Activated B cell treated with CpG ODN at 0.5 μM for 24 hours (primary cell): ENCODE data around the gene AGAP2. TPM values are rescaled to one million over a fixed set of nuclear protein-coding genes. Genes with fewer than 3 reads are reported as not detected.

Experiments
- ATAC-seq: fragments of 200-7000 bp; cut with Tn5 transposase; one replicate; pipeline ENCODE4 v1.10.0; 2021; ENCODE audit warnings: low read depth, mild to moderate bottlenecking, moderate library complexity
- CTCF ChIA-PET: fragments of 350-600 bp; sonication (Branson Sonifier 250); formaldehyde crosslinking; loops from one replicate; lab custom pipeline; 2021; ENCODE audit warnings: antibody characterized with exemption; lab: Charles Lee
- POLR2A ChIA-PET: fragments of 350-600 bp; sonication (Branson Sonifier 250); formaldehyde crosslinking; loops from one replicate; lab custom pipeline; 2021; ENCODE audit warnings: antibody characterized with exemption; lab: Charles Lee
- DNase-seq: peaks from one replicate; pipeline ENCODE4 v3.0.0; 2022
- H3K27ac Mint-ChIP-seq: one replicate; pipeline ENCODE4 v1.8.0; 2020; ENCODE audit warnings: mixed read lengths
- H3K27me3 Mint-ChIP-seq: one replicate; pipeline ENCODE4 v1.8.0; 2021; ENCODE audit warnings: mixed read lengths
- H3K36me3 Mint-ChIP-seq: one replicate; pipeline ENCODE4 v1.8.0; 2021; ENCODE audit warnings: low read depth, mixed read lengths
- H3K4me1 Mint-ChIP-seq: one replicate; pipeline ENCODE4 v1.8.0; 2021; ENCODE audit warnings: mixed read lengths
- H3K4me3 Mint-ChIP-seq: one replicate; pipeline ENCODE4 v1.8.0; 2020; ENCODE audit warnings: mild to moderate bottlenecking, mixed read lengths
- H3K9me3 Mint-ChIP-seq: one replicate; pipeline ENCODE4 v1.8.0; 2020; ENCODE audit warnings: mixed read lengths
- intact Hi-C: fragments of 100-400 bp; cut with micrococcal nuclease; formaldehyde crosslinking; loops from one replicate; pipeline ENCODE4 v1.15.1; 2024
- total RNA-seq: library from RNA; stranded (reverse); gene quantifications from 2 replicates; pipeline ENCODE4 v1.2.3, GENCODE V29; 2022
- TF ChIP-seq, protein P1 (sequence below): fragments of 200-600 bp; IDR thresholded peaks from one replicate; pipeline ENCODE4 v1.8.0; 2022; ENCODE audit warnings: antibody characterized with exemption, mild to moderate bottlenecking

The AGAP2 gene
- total RNA-seq, 1 donor from 2014 or later = 18.5 TPM

DNA sequence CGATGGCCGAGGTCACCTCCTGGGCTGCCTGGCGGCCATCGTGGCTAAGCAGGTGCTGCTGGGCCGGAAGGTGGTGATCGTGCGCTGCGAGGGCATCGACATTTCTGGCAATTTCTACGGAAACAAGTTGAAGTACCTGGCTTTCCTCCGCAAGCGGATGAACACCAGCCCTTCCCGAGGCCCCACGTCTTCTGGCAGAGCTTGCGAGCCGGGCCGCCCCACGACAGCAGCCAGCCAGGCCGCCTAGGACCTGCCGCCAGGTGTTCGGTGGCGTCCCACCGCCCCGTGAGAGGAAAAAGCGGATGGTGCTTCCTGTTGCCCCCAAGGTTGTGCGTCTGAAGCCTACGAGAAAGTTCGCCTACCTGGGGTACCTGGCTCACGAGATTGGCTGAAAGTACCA lies 63.9 kb downstream of the AGAP2 start:
- POLR2A ChIA-PET = no interaction called here
- intact Hi-C loops = no loop called here
- CTCF ChIA-PET = no interaction called here
- Mint-ChIP-seq H3K9me3 (no peaks in the 10 kb centered on the region), H3K36me3 (no peaks in the 10 kb centered on the region), H3K27me3 (peaks cover 14% of the 10 kb centered on the region), H3K4me1 (no peaks in the 10 kb centered on the region), H3K27ac (no peak overlapping the region), H3K4me3 (no peak overlapping the region)
- no peak for ATAC-seq
- TF ChIP-seq, protein P1, sequence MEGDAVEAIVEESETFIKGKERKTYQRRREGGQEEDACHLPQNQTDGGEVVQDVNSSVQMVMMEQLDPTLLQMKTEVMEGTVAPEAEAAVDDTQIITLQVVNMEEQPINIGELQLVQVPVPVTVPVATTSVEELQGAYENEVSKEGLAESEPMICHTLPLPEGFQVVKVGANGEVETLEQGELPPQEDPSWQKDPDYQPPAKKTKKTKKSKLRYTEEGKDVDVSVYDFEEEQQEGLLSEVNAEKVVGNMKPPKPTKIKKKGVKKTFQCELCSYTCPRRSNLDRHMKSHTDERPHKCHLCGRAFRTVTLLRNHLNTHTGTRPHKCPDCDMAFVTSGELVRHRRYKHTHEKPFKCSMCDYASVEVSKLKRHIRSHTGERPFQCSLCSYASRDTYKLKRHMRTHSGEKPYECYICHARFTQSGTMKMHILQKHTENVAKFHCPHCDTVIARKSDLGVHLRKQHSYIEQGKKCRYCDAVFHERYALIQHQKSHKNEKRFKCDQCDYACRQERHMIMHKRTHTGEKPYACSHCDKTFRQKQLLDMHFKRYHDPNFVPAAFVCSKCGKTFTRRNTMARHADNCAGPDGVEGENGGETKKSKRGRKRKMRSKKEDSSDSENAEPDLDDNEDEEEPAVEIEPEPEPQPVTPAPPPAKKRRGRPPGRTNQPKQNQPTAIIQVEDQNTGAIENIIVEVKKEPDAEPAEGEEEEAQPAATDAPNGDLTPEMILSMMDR = no peak
- DNase-seq = no peak

Other genes with a start within 250 kb of the AGAP2 start
- gene DDIT3, start 218.2 kb downstream of the AGAP2 start, total RNA-seq = 30.5 and 34.3 TPM in 2 replicates
- 96.0 and 105 TPM in 2 replicates for gene MBD6, start 215.9 kb downstream of the AGAP2 start, total RNA-seq
- 83.3 and 91.8 TPM in 2 replicates for gene DCTN2, start 191.6 kb downstream of the AGAP2 start, total RNA-seq
- 0.13 and 0.15 TPM in 2 replicates for gene KIF5A, start 188.7 kb downstream of the AGAP2 start, total RNA-seq
- 16.5 and 17.9 TPM in 2 replicates for gene PIP4K2C, start 147.6 kb downstream of the AGAP2 start, total RNA-seq
- 3.7 and 3.9 TPM in 2 replicates for gene DTX3, start 133.9 kb downstream of the AGAP2 start, total RNA-seq
- gene ARHGEF25, start 127.3 kb downstream of the AGAP2 start, total RNA-seq = not detected in 2 replicates
- gene B4GALNT1, start 105.5 kb downstream of the AGAP2 start, total RNA-seq = 0.31 and 0.51 TPM in 2 replicates
- gene OS9, start 44.6 kb downstream of the AGAP2 start, total RNA-seq = 166 TPM in 2 replicates
- gene TSPAN31, start 6.3 kb upstream of the AGAP2 start, total RNA-seq = 35.8 and 37.6 TPM in 2 replicates
- gene CDK4, start 13.6 kb upstream of the AGAP2 start, total RNA-seq = 95.7 and 95.9 TPM in 2 replicates
- gene MARCHF9, start 16.4 kb upstream of the AGAP2 start, total RNA-seq = 54.1 and 58.2 TPM in 2 replicates
- 2.4 and 2.5 TPM in 2 replicates for gene CYP27B1, start 28.3 kb upstream of the AGAP2 start, total RNA-seq
- 32.2 and 40.7 TPM in 2 replicates for gene METTL1, start 33.4 kb upstream of the AGAP2 start, total RNA-seq
- 0.60 and 1.2 TPM in 2 replicates for gene EEF1AKMT3, start 33.9 kb upstream of the AGAP2 start, total RNA-seq
- gene TSFM, start 44.0 kb upstream of the AGAP2 start, total RNA-seq = 28.4 and 33.4 TPM in 2 replicates
- 1.5 and 3.1 TPM in 2 replicates for gene AVIL, start 80.0 kb upstream of the AGAP2 start, total RNA-seq
- gene CTDSP2, start 108.0 kb upstream of the AGAP2 start, total RNA-seq = 73.2 and 81.5 TPM in 2 replicates
- 3.0 and 3.9 TPM in 2 replicates for gene ATP23, start 202.8 kb upstream of the AGAP2 start, total RNA-seq